ENCODE measurements around the gene RNF223. TPM values are rescaled to one million over a fixed set of nuclear protein-coding genes. Genes with fewer than 3 reads are reported as not detected.

The RNF223 gene
- total and polyA plus RNA-seq, 2 of the 8 experiments (the other 6 are each of a cell fraction or from before 2014, with no cell fraction given): not detected

- TF ChIP-seq NANOG (IDR thresholded peaks at IDR 0.05; ENCODE audit: insufficient read depth, low read depth, low read length, poor library complexity, severe bottlenecking): no peak
Measured at GRCh38 chr1:1115136-1115785, 41.2 kb upstream of the RNF223 start (continued).

Measured in H1 (cell line).